ENCODE results near the gene CSNK1E.

Gene CSNK1E

GRCh38 chr22:38303974-38304373 lies 13.3 kb downstream of the CSNK1E start:
- TF ChIP-seq, protein P1, sequence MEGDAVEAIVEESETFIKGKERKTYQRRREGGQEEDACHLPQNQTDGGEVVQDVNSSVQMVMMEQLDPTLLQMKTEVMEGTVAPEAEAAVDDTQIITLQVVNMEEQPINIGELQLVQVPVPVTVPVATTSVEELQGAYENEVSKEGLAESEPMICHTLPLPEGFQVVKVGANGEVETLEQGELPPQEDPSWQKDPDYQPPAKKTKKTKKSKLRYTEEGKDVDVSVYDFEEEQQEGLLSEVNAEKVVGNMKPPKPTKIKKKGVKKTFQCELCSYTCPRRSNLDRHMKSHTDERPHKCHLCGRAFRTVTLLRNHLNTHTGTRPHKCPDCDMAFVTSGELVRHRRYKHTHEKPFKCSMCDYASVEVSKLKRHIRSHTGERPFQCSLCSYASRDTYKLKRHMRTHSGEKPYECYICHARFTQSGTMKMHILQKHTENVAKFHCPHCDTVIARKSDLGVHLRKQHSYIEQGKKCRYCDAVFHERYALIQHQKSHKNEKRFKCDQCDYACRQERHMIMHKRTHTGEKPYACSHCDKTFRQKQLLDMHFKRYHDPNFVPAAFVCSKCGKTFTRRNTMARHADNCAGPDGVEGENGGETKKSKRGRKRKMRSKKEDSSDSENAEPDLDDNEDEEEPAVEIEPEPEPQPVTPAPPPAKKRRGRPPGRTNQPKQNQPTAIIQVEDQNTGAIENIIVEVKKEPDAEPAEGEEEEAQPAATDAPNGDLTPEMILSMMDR (IDR thresholded peaks at IDR 0.05) = no peak

- TF ChIP-seq, protein P1 (IDR thresholded peaks at IDR 0.05) = no peak
These were observed 14.3 kb downstream of the CSNK1E start for GRCh38 chr22:38302906-38303305.

DNA sequence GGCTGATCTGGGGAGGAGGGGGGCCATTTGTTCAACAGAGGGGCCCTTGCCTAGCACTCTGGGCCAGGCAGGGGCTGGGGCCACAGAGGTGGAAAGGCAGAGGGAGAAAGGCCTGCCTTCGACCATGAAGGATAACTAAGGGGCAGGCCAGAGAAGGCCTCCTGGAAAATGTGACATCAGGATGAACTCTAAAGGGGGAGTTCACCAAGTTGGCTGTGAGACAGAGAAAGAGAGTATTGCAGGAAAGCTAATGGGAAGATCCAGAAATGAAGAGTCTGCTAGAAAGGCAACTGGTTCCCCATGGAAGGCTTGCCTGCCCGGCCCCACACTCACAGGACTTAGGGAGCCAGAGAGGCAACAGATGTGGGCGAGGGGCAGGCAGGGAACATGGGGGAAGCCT lies 16.3 kb downstream of the CSNK1E start:
- TF ChIP-seq, protein P1 (IDR thresholded peaks at IDR 0.05) = no peak

DNA sequence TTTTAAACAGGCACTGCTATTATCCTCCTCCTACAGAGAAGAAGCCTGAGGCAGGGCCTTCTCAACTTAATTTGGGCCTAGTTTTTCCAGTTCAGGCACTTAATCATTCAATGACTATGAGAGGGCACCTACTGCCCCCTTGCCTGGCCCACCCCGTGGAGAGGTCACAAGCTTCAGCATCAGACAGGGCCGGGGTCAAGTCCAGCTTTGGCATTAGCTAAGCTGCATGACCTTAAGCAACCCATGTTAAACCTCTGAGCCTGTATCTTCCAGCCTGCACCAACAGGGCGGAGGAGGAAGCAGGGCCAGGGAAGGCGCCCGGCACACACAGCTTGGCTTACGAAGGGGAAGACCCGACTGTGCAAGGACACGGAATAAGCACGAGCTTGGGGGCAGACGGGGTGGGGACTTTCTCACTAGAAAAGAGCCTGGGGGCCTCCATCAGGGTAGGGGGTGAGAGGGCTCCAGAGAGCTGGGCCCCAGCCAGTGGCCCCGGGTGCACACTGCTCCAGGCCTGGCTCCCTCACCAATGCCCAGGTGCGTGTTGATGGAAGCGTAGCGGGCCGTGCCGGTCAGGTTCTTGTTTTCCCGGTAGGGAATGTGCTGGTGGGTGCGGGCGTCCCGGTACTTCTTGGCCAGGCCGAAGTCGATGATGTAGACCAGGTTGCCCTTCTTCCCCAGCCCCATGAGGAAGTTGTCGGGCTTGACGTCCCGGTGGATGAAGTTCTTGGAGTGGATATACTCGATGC lies 16.9 kb downstream of the CSNK1E start:
- TF ChIP-seq, protein P1 (IDR thresholded peaks at IDR 0.05) = no peak

DNA sequence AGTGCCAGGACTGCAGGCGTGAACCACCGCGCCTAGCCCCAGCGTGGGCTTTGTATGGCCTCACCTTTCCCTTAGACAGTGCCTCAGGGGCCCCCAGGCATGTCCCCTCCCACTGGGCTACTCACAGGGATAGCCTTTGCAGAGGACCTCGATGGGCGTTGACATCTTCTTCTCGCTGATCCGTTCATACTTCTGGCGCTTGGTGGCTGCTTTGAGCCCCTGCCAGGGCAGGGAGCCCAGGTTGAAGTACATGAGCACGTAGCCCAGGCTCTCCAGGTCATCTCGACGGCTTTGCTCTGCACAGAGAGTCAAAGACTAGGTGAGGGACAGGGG lies 17.5 kb downstream of the CSNK1E start:
- TF ChIP-seq, protein P1 (IDR thresholded peaks at IDR 0.05) = no peak

GRCh38 chr22:38298312-38299005 lies 18.8 kb downstream of the CSNK1E start:
- TF ChIP-seq, protein P1 (IDR thresholded peaks at IDR 0.05) = peak; percentile 52

GRCh38 chr22:38296372-38296771 lies 20.9 kb downstream of the CSNK1E start:
- TF ChIP-seq, protein P1 (IDR thresholded peaks at IDR 0.05) = no peak
